Trophoblast cell (in vitro differentiated cells and primary cell): ENCODE measurements around the gene NSD1. TPM values are rescaled to one million over a fixed set of nuclear protein-coding genes. Genes with fewer than 3 reads are reported as not detected.

Experiments
- DNase-seq, 2 donors: peaks; one replicate each; pipeline ENCODE4 v3.0.0-alpha.2; 2016
- H2AFZ ChIP-seq: 2 replicates; pipeline ENCODE4 v1.6.1; 2013; ENCODE audit warnings: low read length, moderate library complexity, mild to moderate bottlenecking; ENCODE audit not compliant: insufficient read depth, poor library complexity
- H2AK5ac ChIP-seq: 2 replicates; pipeline ENCODE4 v1.6.1; 2013; ENCODE audit warnings: mild to moderate bottlenecking, low read length
- H2BK120ac ChIP-seq: 2 replicates; pipeline ENCODE4 v1.6.1; 2013; ENCODE audit warnings: low read length, mild to moderate bottlenecking, moderate library complexity; ENCODE audit not compliant: insufficient read depth, poor library complexity
- H2BK12ac ChIP-seq: 2 replicates; pipeline ENCODE4 v1.6.1; 2013; ENCODE audit warnings: mild to moderate bottlenecking, low read length, moderate library complexity
- H2BK5ac ChIP-seq: 2 replicates; pipeline ENCODE4 v1.6.1; 2013; ENCODE audit warnings: low read length, low read depth, moderate library complexity, mild to moderate bottlenecking; ENCODE audit not compliant: poor library complexity
- H3K14ac ChIP-seq: 2 replicates; pipeline ENCODE4 v1.6.1; 2013; ENCODE audit warnings: mild to moderate bottlenecking, low read length
- H3K18ac ChIP-seq: 2 replicates; pipeline ENCODE4 v1.6.1; 2013; ENCODE audit warnings: mild to moderate bottlenecking, low read length
- H3K23ac ChIP-seq: 2 replicates; pipeline ENCODE4 v1.6.1; 2013; ENCODE audit warnings: low read length
- H3K27ac ChIP-seq: 2 replicates; pipeline ENCODE4 v1.5.1; 2013; ENCODE audit warnings: low read depth, mild to moderate bottlenecking, inconsistent platforms, low read length, moderate library complexity
- H3K27me3 ChIP-seq: 2 replicates; pipeline ENCODE4 v1.6.1; 2013; ENCODE audit warnings: inconsistent platforms, mild to moderate bottlenecking, low read length, moderate library complexity; ENCODE audit not compliant: insufficient read depth
- H3K36me3 ChIP-seq, 2 experiments: 1 replicate in 1 of 2; 2 replicates in 1 of 2; pipeline ENCODE4 v1.6.1; 2013; ENCODE audit warnings: low read length in 2 of 2, mild to moderate bottlenecking in 2 of 2, moderate library complexity in 1 of 2; ENCODE audit not compliant: insufficient read depth in 2 of 2, control insufficient read depth in 1 of 2
- H3K4ac ChIP-seq: 2 replicates; pipeline ENCODE4 v1.6.1; 2013; ENCODE audit warnings: low read depth, mild to moderate bottlenecking, low read length, moderate library complexity
- H3K4me1 ChIP-seq, 2 experiments: 1 replicate in 1 of 2; 2 replicates in 1 of 2; pipeline ENCODE4 v1.6.1; 2013; ENCODE audit warnings: low read length in 2 of 2, mild to moderate bottlenecking in 2 of 2, moderate library complexity in 1 of 2; ENCODE audit not compliant: insufficient read depth in 2 of 2, control insufficient read depth in 1 of 2
- H3K4me2 ChIP-seq: 2 replicates; pipeline ENCODE4 v1.6.1; 2013; ENCODE audit warnings: inconsistent platforms, mild to moderate bottlenecking, low read length, moderate library complexity
- H3K4me3 ChIP-seq: 2 replicates; pipeline ENCODE4 v1.5.1; 2013; ENCODE audit warnings: mild to moderate bottlenecking, low read depth, low read length, inconsistent platforms
- H3K79me1 ChIP-seq: one replicate; pipeline ENCODE4 v1.6.1; 2013; ENCODE audit warnings: low read length
- H3K79me2 ChIP-seq: 2 replicates; pipeline ENCODE4 v1.6.1; 2013; ENCODE audit warnings: low read length, mild to moderate bottlenecking; ENCODE audit not compliant: control insufficient read depth, insufficient read depth, poor library complexity
- H3K9ac ChIP-seq: 2 replicates; pipeline ENCODE4 v1.6.1; 2013; ENCODE audit warnings: mild to moderate bottlenecking, low read length
- H3K9me3 ChIP-seq: 2 replicates; pipeline ENCODE4 v1.6.1; 2013; ENCODE audit warnings: low read depth, mild to moderate bottlenecking, control low read depth, inconsistent platforms, low read length; ENCODE audit not compliant: insufficient read depth
- H4K12ac ChIP-seq: 2 replicates; pipeline ENCODE4 v1.6.1; 2013; ENCODE audit warnings: low read depth, mild to moderate bottlenecking, low read length, moderate library complexity
- H4K8ac ChIP-seq: 2 replicates; pipeline ENCODE4 v1.6.1; 2013; ENCODE audit warnings: low read depth, mild to moderate bottlenecking, low read length, moderate library complexity
- H4K91ac ChIP-seq: one replicate; pipeline ENCODE4 v1.6.1; 2013; ENCODE audit warnings: low read depth, mild to moderate bottlenecking, low read length, moderate library complexity
- WGBS: extraction: QIAGEN DNeasy Blood & Tissue Kit; methylation state at CpG from one replicate; pipeline ENCODE4 v1.1.7; 2013; ENCODE audit warnings: missing lambda C conversion rate; ENCODE audit not compliant: insufficient read length, insufficient coverage; ENCODE audit errors: extremely low coverage; 5-methylcytosine and 5-hydroxymethylcytosine counted together
- polyA plus RNA-seq: library from polyadenylated mRNA; stranded (reverse); fragments of 200-250 nt; gene quantifications from 2 replicates; pipeline ENCODE4 v1.2.3, GENCODE V29; 2013

The NSD1 gene, protein sequence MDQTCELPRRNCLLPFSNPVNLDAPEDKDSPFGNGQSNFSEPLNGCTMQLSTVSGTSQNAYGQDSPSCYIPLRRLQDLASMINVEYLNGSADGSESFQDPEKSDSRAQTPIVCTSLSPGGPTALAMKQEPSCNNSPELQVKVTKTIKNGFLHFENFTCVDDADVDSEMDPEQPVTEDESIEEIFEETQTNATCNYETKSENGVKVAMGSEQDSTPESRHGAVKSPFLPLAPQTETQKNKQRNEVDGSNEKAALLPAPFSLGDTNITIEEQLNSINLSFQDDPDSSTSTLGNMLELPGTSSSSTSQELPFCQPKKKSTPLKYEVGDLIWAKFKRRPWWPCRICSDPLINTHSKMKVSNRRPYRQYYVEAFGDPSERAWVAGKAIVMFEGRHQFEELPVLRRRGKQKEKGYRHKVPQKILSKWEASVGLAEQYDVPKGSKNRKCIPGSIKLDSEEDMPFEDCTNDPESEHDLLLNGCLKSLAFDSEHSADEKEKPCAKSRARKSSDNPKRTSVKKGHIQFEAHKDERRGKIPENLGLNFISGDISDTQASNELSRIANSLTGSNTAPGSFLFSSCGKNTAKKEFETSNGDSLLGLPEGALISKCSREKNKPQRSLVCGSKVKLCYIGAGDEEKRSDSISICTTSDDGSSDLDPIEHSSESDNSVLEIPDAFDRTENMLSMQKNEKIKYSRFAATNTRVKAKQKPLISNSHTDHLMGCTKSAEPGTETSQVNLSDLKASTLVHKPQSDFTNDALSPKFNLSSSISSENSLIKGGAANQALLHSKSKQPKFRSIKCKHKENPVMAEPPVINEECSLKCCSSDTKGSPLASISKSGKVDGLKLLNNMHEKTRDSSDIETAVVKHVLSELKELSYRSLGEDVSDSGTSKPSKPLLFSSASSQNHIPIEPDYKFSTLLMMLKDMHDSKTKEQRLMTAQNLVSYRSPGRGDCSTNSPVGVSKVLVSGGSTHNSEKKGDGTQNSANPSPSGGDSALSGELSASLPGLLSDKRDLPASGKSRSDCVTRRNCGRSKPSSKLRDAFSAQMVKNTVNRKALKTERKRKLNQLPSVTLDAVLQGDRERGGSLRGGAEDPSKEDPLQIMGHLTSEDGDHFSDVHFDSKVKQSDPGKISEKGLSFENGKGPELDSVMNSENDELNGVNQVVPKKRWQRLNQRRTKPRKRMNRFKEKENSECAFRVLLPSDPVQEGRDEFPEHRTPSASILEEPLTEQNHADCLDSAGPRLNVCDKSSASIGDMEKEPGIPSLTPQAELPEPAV (N-terminal part only)
- polyA plus RNA-seq: 22.2 and 23.8 TPM in 2 replicates

GRCh38 chr5:177133096-177133852 is at the start of gene NSD1:
TSS of gene NSD1 (plus strand) at chr5:177133773. CDS start at chr5:177135104, 1,331 bp downstream.
- Histone ChIP-seq H3K9ac (peak within 1 kb of the TSS; percentile 84), H3K4me2 (peak within 1 kb of the TSS; percentile 95), H3K4ac (peak within 1 kb of the TSS; percentile 97), H3K23ac (no peak within 1 kb of the TSS), H2BK120ac (peak within 1 kb of the TSS; percentile 96), H3K27ac (peak within 1 kb of the TSS; percentile 89), H4K8ac (peak within 1 kb of the TSS; percentile 96), H3K27me3 (no peaks in the 10 kb centered on the region), H3K4me3 (peak within 1 kb of the TSS; percentile 78), H3K9me3 (peaks cover 2% of the 10 kb centered on the region), H2AK5ac (peak within 1 kb of the TSS; percentile 96), H3K4me1 (peaks cover 18 to 24% of the 10 kb centered on the region in 2 experiments), H3K14ac (peak within 1 kb of the TSS; percentile 98), H2AFZ (peak within 1 kb of the TSS; percentile 92), H4K12ac (peak within 1 kb of the TSS; percentile 95), H3K36me3 (peaks cover 8 to 11% of the 10 kb centered on the region in 2 experiments), H4K91ac (peak within 1 kb of the TSS; percentile 96), H2BK12ac (peak within 1 kb of the TSS; percentile 3), H3K18ac (peak within 1 kb of the TSS; percentile 97), H3K79me1 (peaks cover 25% of the 10 kb centered on the region), H3K79me2 (peaks cover 31% of the 10 kb centered on the region), H2BK5ac (peak within 1 kb of the TSS; percentile 96)
- peak; percentile 40 to 72 for DNase-seq
- no CpG with 5 or more reads among the region's 93 CpGs for WGBS

- Histone ChIP-seq H3K4me3 (no peak overlapping the region), H3K4me2 (no peak overlapping the region), H3K14ac (no peak overlapping the region), H2BK12ac (no peak overlapping the region), H2AK5ac (no peak overlapping the region), H3K18ac (no peak overlapping the region), H3K9me3 (no peaks in the 10 kb centered on the region), H4K8ac (no peak overlapping the region), H3K36me3 (no peaks in the 10 kb centered on the region), H3K79me1 (peaks cover 6% of the 10 kb centered on the region), H2BK5ac (no peak overlapping the region), H3K23ac (no peak overlapping the region), H3K4ac (no peak overlapping the region), H3K9ac (no peak overlapping the region), H2BK120ac (no peak overlapping the region), H3K27me3 (no peaks in the 10 kb centered on the region), H3K27ac (no peak overlapping the region), H4K91ac (no peak overlapping the region), H3K4me1 (peaks cover 8 to 10% of the 10 kb centered on the region in 2 experiments), H2AFZ (no peak overlapping the region), H3K79me2 (peaks cover 2% of the 10 kb centered on the region), H4K12ac (no peak overlapping the region)
- DNase-seq: no peak
- WGBS: no CpG with 5 or more reads among the region's 4 CpGs
These were observed 49.4 kb upstream of the NSD1 start for GRCh38 chr5:177084175-177084574.

GRCh38 chr5:177085985-177086653 is 47.5 kb upstream of the NSD1 start:
- Histone ChIP-seq H3K36me3 (no peaks in the 10 kb centered on the region), H4K8ac (no peak overlapping the region), H3K18ac (no peak overlapping the region)

More at GRCh38 chr5:177085985-177086653, 47.5 kb upstream of the NSD1 start:
- H3K9ac ChIP-seq: no peak overlapping the region
- H2BK12ac ChIP-seq: no peak overlapping the region
- no peak overlapping the region for H3K23ac ChIP-seq
- no peak overlapping the region for H2BK5ac ChIP-seq
- peak overlapping the region; percentile 8 for H2AFZ ChIP-seq
- H4K91ac ChIP-seq: no peak overlapping the region
- no CpG with 5 or more reads among the region's 13 CpGs for WGBS
- H3K4ac ChIP-seq: no peak overlapping the region
- H3K27ac ChIP-seq: no peak overlapping the region
- H3K9me3 ChIP-seq: no peaks in the 10 kb centered on the region
- no peak overlapping the region for H4K12ac ChIP-seq
- peaks cover 8 to 10% of the 10 kb centered on the region in 2 experiments for H3K4me1 ChIP-seq
- no peak overlapping the region for H3K14ac ChIP-seq
- no peak for DNase-seq
- H2BK120ac ChIP-seq: no peak overlapping the region
- H3K79me1 ChIP-seq: peaks cover 6% of the 10 kb centered on the region
- no peak overlapping the region for H2AK5ac ChIP-seq
- H3K79me2 ChIP-seq: peaks cover 2% of the 10 kb centered on the region
- no peaks in the 10 kb centered on the region for H3K27me3 ChIP-seq
- H3K4me2 ChIP-seq: no peak overlapping the region
- H3K4me3 ChIP-seq: no peak overlapping the region
